GM21619 (cell line): ENCODE measurements around the gene FAM83G.
"Not testable (repeated sequence)": the region's sequence is repeated elsewhere in the genome, so short reads cannot be mapped to it uniquely, and the experiment has no call there.

ENCODE experiments used
- ATAC-seq: cut with Tn5 transposase; IDR thresholded peaks from one replicate; pipeline ENCODE4 v1.9.1; 2021; ENCODE audit not compliant: unreplicated experiment

The FAM83G gene

DNA sequence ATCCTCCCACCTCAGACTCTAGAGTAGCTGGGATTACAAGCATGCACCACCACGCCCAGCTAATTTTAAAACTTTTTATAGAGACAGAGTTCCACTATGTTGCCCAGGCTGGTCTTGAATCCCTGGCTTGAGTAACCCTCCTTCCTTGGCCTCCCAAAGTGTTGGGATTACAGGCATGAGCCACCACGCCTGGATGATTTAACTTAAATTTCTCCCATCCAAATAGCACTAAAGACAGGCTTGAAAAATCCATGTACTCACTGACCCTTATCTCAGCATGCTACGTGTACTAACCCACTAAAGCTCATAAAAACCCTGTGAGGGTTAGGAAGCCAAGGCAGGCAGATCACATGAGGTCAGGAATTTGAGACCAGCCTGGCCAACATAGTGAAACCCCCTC is 48.0 kb downstream of the FAM83G start:
- no peak for ATAC-seq

DNA sequence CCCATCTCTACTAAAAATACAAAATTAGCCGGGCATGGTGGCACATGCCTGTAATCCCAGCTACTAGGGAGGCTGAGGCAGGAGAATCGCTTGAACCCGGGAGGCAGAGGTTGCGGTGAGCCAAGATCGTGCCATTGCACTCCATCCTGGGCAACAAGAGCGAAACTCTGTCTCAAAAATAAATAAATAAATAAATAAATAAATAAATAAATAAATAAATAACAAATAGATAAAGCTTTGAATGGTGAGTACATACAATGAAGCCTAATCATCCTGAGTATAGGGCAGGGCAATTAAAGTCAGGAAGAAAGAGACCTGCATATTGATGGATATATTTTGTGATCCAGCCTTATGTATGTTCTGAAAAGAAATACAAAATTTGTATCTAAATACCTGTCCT is 48.5 kb downstream of the FAM83G start:
- not testable (repeated sequence) for ATAC-seq

DNA sequence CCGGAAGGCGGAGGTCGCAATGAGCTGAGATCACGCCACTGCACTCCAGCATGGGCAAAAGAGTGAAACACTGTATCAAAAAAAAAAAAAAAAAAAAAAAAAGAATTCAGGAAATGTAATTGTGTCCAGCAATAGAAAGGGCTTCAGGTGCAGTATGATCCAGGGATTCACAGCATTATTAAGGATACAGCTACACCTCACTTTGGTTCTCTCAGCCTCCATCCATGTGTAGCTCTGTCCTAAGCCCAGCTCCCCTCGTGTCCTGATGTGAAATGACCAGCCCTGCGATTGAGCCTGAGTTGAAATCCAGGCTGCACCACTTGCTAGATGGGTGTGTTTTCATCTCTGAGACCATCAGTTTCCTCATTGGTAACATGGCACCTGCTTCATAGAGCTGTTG is 49.6 kb downstream of the FAM83G start:
- no peak for ATAC-seq

DNA sequence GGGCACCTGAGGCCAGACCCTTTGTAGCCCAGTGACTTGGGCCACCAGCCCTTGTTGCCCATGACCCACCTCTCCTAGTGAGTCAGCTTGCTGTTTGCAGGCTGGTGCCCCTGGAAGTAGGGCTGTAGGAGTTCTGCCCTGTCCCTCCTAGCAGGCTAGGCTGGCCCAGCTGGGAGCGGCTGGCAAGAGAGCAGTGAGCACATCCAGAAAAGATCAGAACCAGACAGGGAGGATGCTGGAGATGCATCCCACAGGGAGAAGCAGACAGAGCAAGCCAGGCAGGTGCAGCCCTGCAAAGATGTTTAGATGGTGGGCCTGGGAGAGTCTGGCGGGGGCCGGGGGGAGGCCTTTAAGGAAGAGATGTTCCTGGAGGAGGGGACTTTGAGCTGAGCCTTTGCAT is 50.2 kb downstream of the FAM83G start:
- no peak for ATAC-seq

DNA sequence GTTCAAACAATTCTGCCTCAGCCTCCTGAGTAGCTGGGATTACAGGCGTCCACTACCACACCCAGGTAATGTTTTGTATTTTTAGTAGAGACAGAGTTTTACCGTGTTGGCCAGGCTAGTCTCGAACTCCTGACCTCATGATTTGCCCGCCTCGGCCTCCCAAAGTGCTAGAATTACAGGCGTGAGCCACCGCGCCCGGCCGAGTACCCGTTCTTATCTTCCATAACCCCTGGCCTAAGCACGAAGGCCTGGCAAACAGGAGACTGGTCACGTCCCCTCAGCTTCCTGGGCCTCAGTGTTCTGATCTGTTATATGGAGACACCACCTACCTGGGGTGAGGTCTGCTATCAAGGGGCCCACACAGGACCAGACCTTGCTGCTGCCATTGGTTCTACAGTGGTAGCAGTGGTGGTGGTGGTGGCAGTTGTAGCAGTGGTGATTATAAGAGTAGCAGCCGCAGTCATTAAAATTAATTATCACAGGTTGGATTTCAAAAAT is 51.3 kb downstream of the FAM83G start:
- ATAC-seq = no peak

DNA sequence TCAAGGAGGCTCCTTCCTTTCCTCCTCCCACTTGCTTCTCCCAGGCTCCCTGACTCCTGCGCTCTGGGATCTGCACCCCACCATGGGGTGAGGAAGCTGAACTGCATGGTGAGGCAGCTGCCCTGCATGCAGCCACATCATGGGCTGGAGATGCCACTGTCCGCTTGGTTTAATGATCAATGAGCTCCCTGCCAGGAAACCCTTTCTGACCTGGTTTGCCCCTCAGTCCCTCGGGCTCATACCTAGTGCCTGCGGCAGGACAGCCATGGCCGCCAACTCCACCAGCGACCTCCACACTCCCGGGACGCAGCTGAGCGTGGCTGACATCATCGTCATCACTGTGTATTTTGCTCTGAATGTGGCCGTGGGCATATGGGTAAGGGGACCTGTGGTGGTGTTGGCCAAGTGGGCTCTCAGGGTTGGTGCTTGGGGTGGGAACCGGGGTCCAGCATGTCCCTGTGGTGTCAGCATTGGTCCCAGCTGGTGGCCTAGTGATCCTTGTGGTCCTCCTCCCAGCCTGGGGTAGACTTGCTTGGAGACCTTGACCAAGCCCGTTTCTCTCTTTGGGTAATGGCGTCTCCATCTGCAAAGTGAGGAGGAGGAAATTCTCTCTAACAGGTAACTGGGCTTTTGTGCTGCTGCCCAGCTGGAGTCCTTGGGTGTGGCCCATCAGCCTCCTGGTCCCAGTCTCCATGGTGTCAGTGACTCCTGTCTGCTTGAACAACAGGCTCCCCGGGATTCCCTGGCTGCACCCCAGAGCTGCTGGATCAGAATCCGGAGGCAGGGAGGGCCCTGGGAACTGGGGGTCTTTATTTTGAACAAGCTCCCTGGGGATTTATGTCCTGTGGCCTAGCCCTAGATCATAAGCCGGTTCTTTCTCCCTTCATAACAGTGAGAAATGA is 52.4 kb downstream of the FAM83G start, which contains the start of gene SLC5A10:
TSS of gene SLC5A10 (plus strand) at position 225 of the 902 bp plus-strand sequence. CDS start at position 266, 41 bp downstream.
- ATAC-seq = no peak

DNA sequence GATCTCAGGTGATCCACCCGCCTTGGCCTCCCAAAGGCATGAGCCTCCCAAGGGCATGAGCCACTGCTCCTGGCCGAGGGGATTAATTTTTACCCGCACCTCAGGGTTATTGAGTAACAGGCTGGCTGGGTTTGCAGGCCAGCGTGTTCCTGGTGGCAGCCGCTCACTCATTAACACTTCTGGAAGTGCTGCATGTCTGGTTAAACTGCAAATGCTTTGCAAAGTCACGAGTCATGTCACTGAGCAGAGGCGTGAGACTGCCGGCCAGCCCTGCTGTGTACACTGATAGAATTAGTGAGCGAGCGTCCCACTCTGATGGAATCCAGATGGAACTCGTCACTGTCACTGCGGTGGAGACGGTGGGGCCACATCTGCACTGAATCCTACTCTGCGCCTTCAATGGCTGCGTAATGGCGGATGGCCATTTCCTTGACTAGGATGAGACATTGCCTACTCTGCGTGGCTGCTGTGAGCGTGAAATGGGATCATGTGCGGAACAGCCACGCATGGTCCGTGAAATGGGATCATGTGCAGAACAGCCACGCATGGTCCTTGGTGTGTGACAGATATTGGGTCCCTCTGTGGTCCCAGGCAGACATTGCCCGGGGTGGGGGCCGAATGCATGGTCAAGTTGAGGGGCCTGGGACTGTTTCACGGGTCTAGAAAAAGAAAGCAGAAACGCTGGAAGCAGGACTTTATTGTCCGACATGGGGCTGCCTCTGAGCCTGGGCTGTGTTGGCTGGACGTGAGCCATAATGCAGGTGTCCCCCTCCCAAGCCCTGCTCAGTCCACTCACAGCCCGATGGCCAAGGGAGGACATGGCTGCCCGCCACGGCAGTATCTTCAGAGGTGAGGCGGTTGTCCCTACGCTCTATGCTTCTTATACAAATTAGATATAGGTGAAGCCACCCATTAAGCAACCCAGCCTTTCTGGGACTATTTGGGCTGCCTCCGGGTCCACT is 53.3 kb downstream of the FAM83G start:
- ATAC-seq = no peak

DNA sequence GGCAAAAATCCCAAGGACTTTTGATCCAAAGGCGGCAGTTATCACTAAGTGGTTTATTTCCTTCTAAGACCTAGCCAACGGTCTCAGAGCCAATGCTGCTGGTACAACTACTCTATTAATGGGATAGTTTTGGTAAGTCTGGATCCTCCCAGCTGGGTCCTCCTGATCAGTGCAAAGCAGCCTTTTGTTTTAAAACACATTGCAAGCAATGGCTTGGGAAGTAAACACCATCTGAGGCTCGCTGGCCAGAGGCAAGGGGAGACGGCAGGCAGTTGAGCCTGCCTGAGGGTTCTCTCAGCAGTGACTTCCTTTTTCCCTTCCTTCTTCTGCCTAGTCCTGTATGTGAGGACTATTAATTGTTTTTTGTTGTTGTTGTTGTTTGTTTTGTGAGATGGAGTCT is 54.2 kb downstream of the FAM83G start:
- no peak for ATAC-seq

DNA sequence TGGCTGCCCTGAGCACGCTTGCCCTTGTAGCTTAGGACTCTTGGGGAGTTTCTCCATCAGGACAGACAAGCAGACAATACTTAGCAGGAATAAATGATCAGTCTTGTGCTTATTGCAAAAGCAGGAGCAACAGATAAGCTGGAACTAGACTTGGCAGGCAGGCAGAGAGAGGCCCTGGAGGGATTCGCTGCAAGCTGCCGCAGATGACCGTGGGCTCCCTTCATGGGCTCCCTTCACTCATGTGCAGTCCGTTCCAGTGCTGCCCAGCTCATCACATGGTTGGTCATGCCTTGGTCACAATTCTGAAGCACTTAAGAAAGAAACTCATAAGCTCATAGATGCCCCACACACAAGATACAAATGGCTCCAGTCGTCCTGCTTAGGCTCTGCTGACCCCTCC is 55.0 kb downstream of the FAM83G start:
- ATAC-seq = no peak

DNA sequence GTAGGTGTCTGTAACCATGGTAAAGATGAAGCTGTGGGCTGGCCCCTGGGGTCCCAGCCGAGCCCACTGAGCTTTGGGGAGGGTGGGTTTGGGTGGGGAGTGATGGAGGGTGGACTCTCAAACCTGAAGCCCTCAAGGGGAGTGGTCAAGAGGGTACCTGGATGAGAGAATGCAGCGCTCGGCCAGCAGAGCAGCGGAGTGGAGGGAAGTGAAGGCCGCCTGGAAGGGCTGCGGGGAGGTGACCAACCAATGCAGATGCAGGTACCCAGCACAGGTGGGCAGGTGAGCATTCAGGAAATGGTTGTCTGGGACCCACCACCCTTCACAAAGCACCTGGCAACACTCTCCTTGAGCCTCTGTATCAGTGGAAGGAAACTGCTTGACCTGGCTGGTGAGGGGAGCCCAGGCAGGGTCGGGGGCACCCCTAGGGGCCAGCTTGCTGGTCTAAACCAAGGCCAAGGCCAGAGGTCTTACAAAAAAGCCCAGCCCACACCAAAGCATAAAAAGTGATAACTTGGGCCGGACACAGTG is 56.0 kb downstream of the FAM83G start:
- no peak for ATAC-seq

DNA sequence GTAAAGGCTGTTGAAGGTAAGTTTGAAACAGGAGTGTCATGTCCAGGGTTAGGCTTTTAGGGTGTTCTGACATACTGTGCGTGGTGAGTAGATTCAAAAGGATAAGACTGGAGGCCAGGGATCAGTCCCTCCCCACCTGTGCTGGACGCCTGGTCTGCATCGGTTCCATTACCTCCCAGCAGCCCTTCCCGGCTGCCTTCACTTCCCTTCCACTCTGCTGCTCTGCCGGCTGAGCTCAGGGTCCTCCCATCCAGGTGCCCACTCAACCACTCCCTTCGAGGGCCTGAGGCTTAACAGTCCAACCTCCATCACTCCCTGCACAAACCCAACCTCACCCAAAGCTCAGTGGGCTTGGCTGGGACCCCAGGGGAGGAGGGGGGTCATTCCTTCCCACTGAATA is 56.7 kb downstream of the FAM83G start:
- no peak for ATAC-seq

DNA sequence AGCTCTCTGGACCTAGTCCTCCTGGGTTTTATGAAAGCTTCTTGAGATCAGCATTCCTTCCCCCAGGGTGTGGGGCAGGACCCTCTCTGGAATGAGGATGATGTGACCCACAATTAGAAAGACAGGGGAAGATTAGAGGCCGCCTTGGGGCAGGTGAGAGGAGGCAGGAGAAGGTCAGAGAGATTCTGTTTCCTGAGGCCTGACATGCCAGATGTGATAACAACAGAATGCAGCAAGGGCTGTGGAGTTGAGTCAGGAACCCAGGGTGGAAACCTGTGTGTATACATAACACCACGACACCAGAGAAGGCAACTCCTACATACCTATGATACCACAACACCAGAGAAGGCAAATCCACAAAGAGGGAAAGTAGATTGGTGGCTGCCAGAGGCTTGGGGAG is 58.0 kb downstream of the FAM83G start:
- ATAC-seq = no peak

DNA sequence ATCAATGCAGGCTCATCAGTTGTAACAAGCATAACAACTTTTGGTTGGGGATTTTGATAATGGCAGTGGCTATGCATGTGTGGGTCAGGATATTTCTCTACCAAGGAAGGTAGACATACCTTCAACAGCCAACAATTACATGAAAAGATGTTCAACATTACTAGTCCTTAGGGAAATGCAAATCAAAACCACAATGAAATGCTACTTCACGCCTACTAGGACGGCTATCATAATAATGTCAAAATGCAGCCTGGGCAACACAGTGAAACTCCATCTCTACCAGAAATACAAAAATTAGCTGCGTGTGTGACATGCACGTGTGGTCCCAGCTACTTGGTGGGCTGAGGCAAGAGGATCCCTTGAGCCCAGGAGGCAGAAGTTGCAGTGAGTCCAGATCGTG is 59.9 kb downstream of the FAM83G start:
- ATAC-seq = no peak

DNA sequence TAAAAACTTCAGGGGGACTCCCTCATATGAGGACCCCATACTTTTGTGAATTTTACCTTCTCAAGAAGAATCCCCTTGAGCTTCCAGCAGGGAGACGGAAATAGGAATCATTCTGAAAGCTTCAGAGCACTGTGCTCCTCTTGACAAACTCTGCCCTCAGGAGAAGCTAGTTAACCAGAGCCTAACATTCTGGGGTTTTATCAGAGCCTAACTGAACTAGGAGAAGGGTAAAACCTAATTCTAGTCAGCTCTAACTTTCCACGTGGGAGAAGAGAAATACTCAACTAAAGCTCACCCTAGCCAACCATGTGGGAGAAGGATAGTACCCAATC is 65.9 kb downstream of the FAM83G start:
- ATAC-seq = no peak

DNA sequence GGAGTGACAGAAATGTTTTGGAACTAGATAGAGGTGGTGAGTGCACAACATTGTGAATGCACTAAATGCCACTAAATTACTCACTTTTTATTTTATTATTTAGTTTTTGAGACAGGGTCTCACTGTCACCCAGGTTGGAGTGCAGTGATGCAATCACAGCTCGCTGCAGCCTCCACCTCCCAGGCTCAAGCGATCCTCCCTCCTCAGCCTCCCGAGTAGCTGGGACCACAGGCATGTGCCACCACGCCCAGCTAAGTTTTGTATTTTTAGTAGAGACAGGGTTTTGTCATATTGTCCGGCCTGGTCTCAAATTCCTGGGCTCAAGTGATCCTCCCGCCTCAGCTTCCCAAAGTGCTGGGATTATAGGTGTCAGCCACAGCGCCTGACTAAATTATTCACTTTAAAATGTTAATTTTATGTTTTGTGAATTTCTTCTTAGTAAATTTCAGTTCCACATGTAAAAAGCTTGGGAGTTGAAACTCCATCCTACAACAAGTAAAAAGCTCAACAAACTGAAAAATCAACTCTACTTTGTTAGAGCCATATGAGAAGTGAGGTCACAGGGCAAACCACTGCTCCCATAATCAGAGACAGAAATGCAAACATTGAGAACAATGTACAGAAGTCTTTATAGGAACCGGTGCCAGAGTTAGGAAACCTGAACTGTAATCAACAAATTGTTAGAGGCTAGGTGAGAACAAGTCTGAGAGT is 66.4 kb downstream of the FAM83G start:
- no peak for ATAC-seq

DNA sequence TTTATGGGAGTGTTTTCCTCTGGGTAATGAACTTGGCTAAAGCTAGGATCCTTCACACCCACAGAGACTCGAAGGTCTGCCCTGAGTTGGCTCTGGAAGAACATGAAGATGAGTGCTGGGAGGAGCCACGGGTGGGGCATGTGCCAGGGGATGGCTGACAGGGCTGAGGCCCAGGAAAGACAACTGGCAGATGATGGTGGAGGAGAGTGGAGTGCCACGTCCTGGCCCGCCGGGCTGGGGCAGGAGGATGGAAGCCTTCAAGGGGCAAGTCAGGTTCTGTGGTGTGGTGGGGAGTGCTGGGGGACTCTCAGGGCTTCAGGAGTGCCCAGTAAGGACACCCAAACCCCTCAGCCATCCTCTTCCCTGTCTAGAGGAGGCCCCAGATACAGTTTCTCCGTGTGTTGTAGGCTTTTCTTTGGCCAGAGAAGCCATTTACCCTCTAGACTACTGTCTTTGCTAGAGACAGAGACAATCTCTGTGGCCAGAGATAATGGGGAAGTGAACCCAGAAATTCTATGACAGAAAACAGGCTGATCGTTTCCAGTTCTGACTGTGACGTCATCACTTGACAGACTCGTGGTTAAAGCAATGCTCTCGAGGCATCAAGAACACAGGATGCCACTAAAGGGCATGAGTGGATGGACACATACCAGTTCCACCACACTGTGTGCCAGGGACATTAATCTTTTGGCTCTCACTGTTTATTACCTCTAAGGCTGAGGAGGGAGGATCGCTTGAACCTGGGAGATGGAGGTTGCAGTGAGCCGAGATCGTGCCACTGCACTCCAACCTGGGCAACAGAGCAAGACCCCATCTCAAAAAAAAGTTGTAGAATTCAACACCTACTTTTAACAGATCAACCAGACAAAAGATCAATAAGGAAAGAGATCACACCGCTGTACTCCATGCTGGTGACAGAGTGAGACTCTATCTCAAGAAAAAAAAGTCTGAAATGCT is 71.2 kb downstream of the FAM83G start:
- ATAC-seq = no peak

DNA sequence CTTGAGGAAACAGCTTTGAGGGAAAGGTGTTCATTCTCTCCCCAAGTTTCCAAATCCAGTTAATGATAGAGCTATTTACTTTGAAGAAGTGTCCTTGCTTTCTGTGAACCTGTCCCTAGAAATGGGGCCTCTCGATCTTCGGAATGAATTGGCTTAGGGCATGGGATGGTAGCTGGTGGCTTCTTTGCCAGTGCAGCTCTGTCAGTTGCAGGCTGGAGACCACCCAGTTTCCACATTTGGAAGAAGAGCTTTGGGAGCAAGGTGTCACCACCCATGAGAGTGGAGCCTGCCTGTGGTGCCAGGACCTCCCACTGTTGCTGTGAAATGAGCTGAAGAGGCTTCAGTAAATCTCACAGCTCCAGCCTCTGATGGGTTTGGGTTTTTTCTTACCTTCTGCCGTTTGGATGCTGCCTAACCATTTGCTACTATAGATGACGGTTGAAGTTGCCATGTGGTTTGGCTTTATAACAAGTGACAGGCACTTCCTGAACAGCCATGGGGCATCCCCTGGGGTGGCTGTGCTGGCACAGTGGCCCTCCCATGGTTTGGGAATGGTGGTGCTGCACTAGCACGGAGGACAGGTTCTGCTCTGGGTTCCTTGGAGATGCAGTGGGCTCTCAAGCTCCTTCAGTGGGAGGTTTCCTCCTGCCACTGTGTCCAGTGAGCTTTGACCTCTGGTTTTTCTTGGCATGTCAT is 72.1 kb downstream of the FAM83G start:
- ATAC-seq = no peak

DNA sequence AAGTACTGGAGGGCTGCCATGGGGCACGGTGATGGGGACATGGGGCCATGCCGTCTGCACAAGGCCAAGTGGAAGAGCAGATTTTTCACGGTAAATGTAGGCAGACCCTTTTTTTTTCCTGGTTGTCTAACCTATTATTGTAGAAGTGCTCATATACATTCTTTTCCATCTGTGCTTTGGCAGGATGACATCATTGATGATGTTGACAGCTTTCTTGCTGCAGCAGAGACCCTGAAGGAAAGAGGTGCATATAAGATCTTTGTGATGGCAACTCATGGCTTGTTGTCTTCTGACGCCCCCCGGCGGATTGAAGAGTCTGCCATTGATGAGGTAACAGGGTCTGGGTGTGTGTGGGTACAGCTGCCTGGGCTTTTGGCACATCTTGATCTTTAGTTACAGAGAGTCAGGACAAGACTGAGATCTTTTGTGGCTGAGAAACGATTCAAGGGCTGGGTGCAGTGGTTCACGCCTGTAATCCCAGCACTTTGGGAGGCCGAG is 75.9 kb downstream of the FAM83G start:
- no peak for ATAC-seq

DNA sequence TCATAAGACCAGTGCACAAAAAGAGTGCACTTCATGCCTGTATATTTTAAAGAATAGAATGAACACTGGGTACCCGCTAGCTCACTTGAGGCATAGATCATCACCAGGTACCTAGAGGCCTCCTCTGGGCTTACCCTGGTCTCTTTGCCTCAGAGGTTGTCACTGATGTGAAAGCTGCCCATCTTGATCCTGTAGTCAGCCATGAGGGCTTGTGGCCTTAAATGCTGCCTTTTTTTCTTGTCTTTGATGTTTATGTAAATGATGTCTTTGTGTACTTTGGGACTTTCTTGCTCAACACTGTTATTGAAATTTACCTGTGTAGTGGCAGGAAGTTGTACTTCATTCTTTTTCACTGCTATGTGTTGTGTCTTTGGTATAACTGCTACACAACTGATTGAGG is 79.4 kb downstream of the FAM83G start:
- no peak for ATAC-seq
